HEK293 (cell line): ENCODE measurements around the gene DIS3L2.

Source experiments
- CTCF ChIA-PET: fragments of 350-600 bp; formaldehyde crosslinking; extraction: SDS; loops from one replicate; lab custom pipeline; 2021; ENCODE audit warnings: antibody characterized with exemption; lab: Yijun Ruan, JAX
- POLR2A ChIA-PET: fragments of 300-600 bp; formaldehyde crosslinking; extraction: SDS; loops from one replicate; lab custom pipeline; 2020; ENCODE audit warnings: antibody characterized with exemption, inconsistent platforms; lab: Yijun Ruan, JAX
- H3K27ac ChIP-seq: fragments of 200-500 bp; sonication (Bioruptor generic); 2 replicates; pipeline ENCODE4 v1.5.1; 2014; ENCODE audit warnings: low read depth, low read length, control low read depth, inconsistent platforms; ENCODE audit errors: extremely low read depth
- H3K36me3 ChIP-seq, 2 experiments: fragments of 200-500 bp in 1 of 2; sonication (Bioruptor generic) in 1 of 2; 1 replicate in 1 of 2; 2 replicates in 1 of 2; pipeline ENCODE4 v1.5.1; 2014 to 2017; ENCODE audit warnings: inconsistent platforms in 2 of 2, low read length in 2 of 2; ENCODE audit not compliant: control insufficient read depth in 2 of 2, insufficient read depth in 1 of 2
- H3K4me1 ChIP-seq: fragments of 200-500 bp; sonication (Bioruptor generic); 2 replicates; pipeline ENCODE4 v1.5.1; 2014; ENCODE audit warnings: mild to moderate bottlenecking, low read length, inconsistent platforms; ENCODE audit not compliant: control insufficient read depth, insufficient read depth
- H3K4me3 ChIP-seq: 2 replicates; pipeline ENCODE4 v1.5.1; 2011; ENCODE audit warnings: low read depth, mild to moderate bottlenecking, control low read depth, low read length, moderate library complexity
- H3K9me3 ChIP-seq: fragments of 200-500 bp; sonication (Bioruptor generic); 2 replicates; pipeline ENCODE4 v1.5.1; 2014; ENCODE audit warnings: low read depth, low read length, inconsistent platforms; ENCODE audit not compliant: control insufficient read depth, insufficient read depth
- GLIS1 ChIP-seq: fragments of 450-650 bp; formaldehyde crosslinking; IDR thresholded peaks from 2 replicates; pipeline ENCODE4 v1.5.1; 2016; ENCODE audit warnings: missing biosample characterization, missing genetic modification characterization
- TCF7L2 ChIP-seq: IDR thresholded peaks from 2 replicates; pipeline ENCODE4 v1.6.1; 2011; ENCODE audit warnings: low read depth, mild to moderate bottlenecking, inconsistent platforms, low read length, moderate library complexity, borderline replicate concordance
- ZBTB26 ChIP-seq: fragments of 450-650 bp; formaldehyde crosslinking; optimal IDR thresholded peaks from 2 replicates; pipeline ENCODE3; 2016; ENCODE audit warnings: missing biosample characterization, mild to moderate bottlenecking, missing genetic modification characterization
- ZBTB6 ChIP-seq: fragments of 450-650 bp; formaldehyde crosslinking; IDR thresholded peaks from 2 replicates; pipeline ENCODE4 v1.5.1; 2017; ENCODE audit warnings: missing biosample characterization, missing genetic modification characterization
- ZNF10 ChIP-seq: fragments of 450-650 bp; formaldehyde crosslinking; IDR thresholded peaks from 2 replicates; pipeline ENCODE4 v1.5.1; 2017; ENCODE audit warnings: missing biosample characterization, missing genetic modification characterization
- ZNF18 ChIP-seq: fragments of 450-650 bp; formaldehyde crosslinking; IDR thresholded peaks from 2 replicates; pipeline ENCODE4 v1.5.1; 2016; ENCODE audit warnings: missing biosample characterization, missing genetic modification characterization
- ZNF221 ChIP-seq: fragments of 450-650 bp; formaldehyde crosslinking; IDR thresholded peaks from 2 replicates; pipeline ENCODE4 v1.5.1; 2017; ENCODE audit warnings: missing biosample characterization, missing genetic modification characterization, borderline replicate concordance
- ZNF311 ChIP-seq: fragments of 450-650 bp; formaldehyde crosslinking; IDR thresholded peaks from 2 replicates; pipeline ENCODE4 v1.5.1; 2017; ENCODE audit warnings: missing biosample characterization, missing genetic modification characterization, borderline replicate concordance
- ZNF600 ChIP-seq: fragments of 450-650 bp; formaldehyde crosslinking; IDR thresholded peaks from 2 replicates; pipeline ENCODE4 v1.5.1; 2016; ENCODE audit warnings: missing biosample characterization, missing genetic modification characterization
- ZNF792 ChIP-seq: fragments of 450-650 bp; formaldehyde crosslinking; IDR thresholded peaks from 2 replicates; pipeline ENCODE4 v1.5.1; 2016; ENCODE audit warnings: missing biosample characterization, missing genetic modification characterization
- ZSCAN23 ChIP-seq: fragments of 450-650 bp; formaldehyde crosslinking; IDR thresholded peaks from 2 replicates; pipeline ENCODE4 v1.5.1; 2016; ENCODE audit warnings: missing biosample characterization, missing genetic modification characterization

The DIS3L2 gene

GRCh38 chr2:232315923-232316299 lies 354.4 kb downstream of the DIS3L2 start:
- ChIA-PET CTCF (interaction anchor here (0.9 to 2.4 kb wide), 2 partner anchors 9 to 11 kb away, joined by 3 to 11 read pairs; no protein-coding TSS in a partner anchor), POLR2A (no interaction called here)
- Histone ChIP-seq H3K36me3 (no peaks in the 10 kb centered on the region), H3K9me3 (no peaks in the 10 kb centered on the region), H3K4me3 (no peak overlapping the region)
- TF ChIP-seq ZNF311 (tag by site-specific recombination) (no peak), ZNF792 (tag by site-specific recombination) (no peak)
- TF ChIP-seq, all 188 proteins: peak for 0
- Histone ChIP-seq H3K27ac (no peak overlapping the region), H3K4me1 (no peaks in the 10 kb centered on the region)

GRCh38 chr2:232316461-232317330 lies 355.2 kb downstream of the DIS3L2 start:
- no peaks in the 10 kb centered on the region for H3K4me1 ChIP-seq
- H3K27ac ChIP-seq = no peak overlapping the region
- ChIA-PET CTCF (interaction anchor here (0.8 to 2.4 kb wide), 2 partner anchors 8 to 11 kb away, joined by 3 to 11 read pairs; no protein-coding TSS in a partner anchor), POLR2A (no interaction called here)
- peak; percentile 36; the same call in 1 of the 2 replicates for TF ChIP-seq TCF7L2
- no peak for TF ChIP-seq ZNF600 (tag by site-specific recombination)
- no peak overlapping the region for H3K4me3 ChIP-seq
- H3K36me3 ChIP-seq = no peaks in the 10 kb centered on the region
- no peaks in the 10 kb centered on the region for H3K9me3 ChIP-seq

- no peak for TF ChIP-seq ZNF18
- TF ChIP-seq ZNF221 (tag by site-specific recombination) = no peak
- no peak for TF ChIP-seq ZBTB6
- no peak for TF ChIP-seq ZSCAN23 (tag by site-specific recombination)
- H3K9me3 ChIP-seq = no peaks in the 10 kb centered on the region
- no peak overlapping the region for H3K4me3 ChIP-seq
- no peak overlapping the region for H3K27ac ChIP-seq
- no peaks in the 10 kb centered on the region for H3K4me1 ChIP-seq
- ChIA-PET POLR2A (no interaction called here), CTCF (interaction anchor here (0.5 kb wide), 1 partner anchor 182 kb away, joined by 3 read pairs; no protein-coding TSS in a partner anchor)
- H3K36me3 ChIP-seq = no peaks in the 10 kb centered on the region
These were observed 356.8 kb downstream of the DIS3L2 start for GRCh38 chr2:232318169-232318855.

- no peaks in the 10 kb centered on the region for H3K9me3 ChIP-seq
- H3K4me3 ChIP-seq = no peak overlapping the region
- H3K27ac ChIP-seq = no peak overlapping the region
- CTCF ChIA-PET = interaction anchor here (1.0 kb wide), 1 partner anchor 22 kb away, joined by 4 read pairs; no protein-coding TSS in a partner anchor
- H3K4me1 ChIP-seq = no peaks in the 10 kb centered on the region
- no peaks in the 10 kb centered on the region for H3K36me3 ChIP-seq
- POLR2A ChIA-PET = no interaction called here
- TF ChIP-seq GLIS1 (tag by site-specific recombination) = peak; percentile 44; the same call in 1 of the 2 replicates
- no peak for TF ChIP-seq ZBTB26
- TF ChIP-seq ZNF10 = no peak
- TF ChIP-seq, all 188 proteins: peak for 1
These were observed 357.7 kb downstream of the DIS3L2 start for GRCh38 chr2:232319067-232319802.
